GM18858 (cell line): Measurements from ENCODE around the gene TMEM186.
"Not testable (repeated sequence)": the region's sequence is repeated elsewhere in the genome, so short reads cannot be mapped to it uniquely, and the experiment has no call there.

Experiments used
- ATAC-seq: cut with Tn5 transposase; IDR thresholded peaks from one replicate; pipeline ENCODE4 v1.9.1; 2021; ENCODE audit not compliant: unreplicated experiment

The TMEM186 gene

DNA sequence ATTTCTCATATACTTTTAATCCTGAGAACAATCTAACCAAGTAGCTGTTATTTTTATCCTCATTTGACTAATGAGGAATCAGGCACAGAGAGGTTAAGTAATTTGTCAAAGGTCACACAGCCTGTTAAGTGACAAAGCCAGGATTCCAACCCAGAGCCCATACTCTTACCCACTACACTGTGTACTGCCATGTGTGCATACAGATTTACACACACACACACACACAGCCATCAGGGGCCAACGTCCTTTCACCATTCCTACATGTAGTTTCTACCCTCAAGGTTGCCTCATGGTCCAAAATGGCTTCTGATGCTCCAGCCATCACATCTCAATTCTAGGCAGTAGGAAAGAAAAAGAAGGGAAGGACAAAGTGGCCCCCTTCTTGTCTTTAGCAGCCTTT lies 22.1 kb downstream of the TMEM186 start:
- ATAC-seq = no peak

DNA sequence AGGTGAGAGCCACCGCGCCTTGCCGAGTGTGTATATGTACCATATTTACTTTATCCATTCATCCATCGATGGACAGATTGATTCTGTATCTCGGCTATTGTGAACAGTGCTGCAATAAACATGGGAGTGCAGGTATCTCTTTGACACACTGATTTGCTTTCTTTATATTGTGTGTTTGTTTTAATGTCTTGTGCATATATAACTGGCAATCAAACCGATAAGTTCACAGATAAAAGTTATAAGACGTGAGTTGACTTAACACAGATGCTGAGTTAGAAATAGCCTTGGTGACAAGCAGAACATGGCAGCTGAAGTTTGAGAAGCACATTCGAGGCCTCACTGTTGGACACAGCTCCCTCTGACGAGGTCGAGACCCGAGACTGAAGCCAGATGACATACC lies 23.2 kb downstream of the TMEM186 start:
- no peak for ATAC-seq

DNA sequence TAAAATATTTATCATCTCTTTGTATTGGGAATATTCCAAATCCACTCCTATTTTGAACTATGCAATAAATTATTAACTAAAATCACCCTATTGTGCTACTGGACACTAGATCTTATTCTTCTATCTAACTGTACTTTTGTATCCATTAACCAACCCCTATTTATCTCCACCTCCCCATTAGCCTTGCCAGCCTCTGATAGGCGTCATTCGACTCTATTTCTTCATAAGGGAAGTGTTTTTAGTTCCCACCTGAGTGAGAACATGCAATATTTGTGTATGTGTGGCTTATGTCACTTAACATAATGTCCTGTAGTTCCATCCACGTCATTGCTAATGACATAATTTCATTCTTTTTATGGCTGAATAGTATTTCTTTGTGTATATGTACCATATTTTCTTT lies 23.9 kb downstream of the TMEM186 start:
- no peak for ATAC-seq

DNA sequence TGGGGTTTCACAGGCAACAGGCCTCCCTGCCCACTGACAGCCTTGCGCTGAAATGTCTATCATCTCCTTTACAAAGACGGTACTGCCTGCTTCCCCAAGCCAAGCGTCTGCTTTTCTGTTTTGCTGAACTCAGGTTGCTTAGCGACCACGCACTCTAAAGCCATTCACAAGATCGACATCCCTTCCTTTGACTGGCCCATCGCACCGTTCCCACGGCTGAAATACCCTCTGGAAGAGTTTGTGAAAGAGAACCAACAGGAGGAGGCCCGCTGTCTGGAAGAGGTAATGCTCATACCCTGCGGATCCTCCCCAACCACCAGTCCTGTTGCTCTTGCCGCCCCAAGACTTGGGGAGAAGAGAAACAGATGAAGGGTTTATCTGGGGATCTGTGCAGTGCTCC lies 28.7 kb downstream of the TMEM186 start:
- ATAC-seq = no peak

DNA sequence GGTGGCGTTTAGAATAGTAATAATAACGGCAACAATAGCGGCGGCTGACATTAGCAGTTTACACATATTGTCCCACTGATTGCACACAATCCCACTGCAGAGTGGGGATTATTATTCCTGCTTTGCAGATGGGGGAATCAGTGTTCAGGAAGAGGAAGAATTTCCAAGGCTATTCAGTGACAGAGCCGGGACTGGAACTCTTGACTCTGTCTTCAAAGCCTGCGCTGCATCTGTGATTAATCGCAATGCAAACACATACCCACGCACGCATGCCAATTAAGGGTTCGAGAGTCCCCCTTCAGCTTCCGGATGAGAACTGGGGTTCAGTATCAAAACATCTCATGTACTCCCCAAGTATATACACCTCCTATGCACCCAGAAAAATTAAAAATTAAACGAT lies 29.2 kb downstream of the TMEM186 start:
- ATAC-seq = no peak

DNA sequence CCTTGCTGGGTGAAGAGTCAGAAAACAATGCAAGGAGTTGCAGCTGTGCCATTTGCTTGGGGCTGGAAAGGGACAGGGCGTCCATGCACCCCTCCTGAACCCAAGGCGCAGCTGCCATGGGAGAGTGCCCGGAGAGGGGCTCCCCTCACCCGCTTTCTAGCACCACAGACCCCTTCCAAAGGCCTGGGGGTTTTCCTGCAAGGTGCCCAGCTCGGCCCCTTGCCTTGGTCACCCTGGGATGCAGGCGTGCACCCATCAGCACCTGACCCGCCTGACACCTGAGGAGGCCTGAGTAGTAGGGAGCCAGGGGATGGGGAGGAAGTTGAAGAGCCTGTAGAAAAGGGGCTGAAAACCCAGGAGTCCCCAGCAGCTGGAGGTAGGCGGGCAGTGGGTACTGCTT lies 30.3 kb downstream of the TMEM186 start:
- no peak for ATAC-seq

DNA sequence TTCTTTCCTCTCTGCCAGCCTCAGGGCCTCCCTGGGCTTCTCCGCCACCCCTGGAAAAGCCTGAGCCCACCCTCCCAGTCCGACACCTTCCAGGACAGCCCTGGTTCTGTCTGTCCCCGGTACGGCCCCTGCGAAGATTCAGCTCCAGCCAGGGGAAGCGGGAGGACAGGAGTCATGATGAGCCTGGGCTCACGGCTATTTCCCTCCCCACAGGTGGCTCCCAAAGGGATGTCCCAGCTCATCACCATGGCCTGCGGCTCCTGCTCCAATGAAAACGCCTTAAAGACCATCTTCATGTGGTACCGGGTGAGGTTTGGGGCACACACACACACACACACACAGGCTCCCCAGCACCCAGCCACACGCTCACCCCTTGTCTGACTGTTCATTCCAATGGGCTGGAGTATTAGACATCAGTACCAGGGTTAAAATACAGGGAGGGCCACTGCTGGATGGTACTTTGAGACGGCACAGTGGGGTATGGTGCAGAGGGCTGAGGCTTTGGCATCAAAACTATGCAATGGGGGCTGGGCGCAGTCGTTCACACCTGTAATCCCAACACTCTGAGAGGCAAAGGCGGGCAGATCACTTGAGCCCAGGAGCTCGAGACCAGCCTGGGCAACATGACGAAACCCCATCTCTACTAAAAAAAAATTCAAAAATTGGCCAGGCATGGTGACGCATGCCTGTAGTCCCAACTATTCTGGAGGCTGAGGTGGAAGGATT lies 32.8 kb downstream of the TMEM186 start:
- ATAC-seq = no peak

DNA sequence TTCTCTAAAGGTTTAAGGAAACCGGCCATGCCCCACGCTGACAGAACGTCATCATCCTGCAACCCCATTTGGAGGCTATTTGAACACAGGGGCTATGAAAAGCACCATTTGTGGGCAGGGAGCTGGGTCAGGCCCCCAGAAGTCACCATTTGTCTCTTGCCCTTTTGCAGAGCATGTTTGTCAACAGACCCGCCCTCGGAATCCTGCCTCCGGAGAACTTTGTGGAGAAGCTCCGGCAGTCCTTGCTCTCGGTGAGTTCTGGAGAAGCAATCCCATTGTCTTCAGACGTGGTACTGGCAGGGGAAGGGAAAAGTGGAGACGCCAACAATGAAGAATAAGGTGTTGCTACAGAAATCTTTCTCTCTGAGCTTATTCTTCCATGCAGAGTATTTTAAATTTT lies 33.5 kb downstream of the TMEM186 start:
- no peak for ATAC-seq

DNA sequence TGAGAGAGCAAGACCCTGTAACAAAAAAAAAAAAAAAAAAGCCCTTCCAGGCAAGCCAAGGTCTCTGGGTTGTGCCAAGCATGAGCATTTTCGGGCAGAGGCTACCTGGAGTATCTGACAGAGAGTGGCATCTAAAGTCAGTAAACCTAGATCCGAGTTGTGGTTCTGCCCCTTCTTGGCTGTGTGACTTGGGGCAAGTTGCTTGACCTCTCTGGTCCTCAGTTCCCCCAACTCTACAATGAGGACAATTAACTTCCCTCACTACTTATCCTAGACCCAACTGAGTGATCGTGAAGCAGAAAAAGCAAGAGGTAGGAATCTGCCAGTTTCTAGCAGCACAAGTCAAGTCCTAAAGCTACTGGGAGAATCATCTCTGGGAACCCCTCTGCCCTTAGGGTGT lies 34.4 kb downstream of the TMEM186 start:
- ATAC-seq = no peak

DNA sequence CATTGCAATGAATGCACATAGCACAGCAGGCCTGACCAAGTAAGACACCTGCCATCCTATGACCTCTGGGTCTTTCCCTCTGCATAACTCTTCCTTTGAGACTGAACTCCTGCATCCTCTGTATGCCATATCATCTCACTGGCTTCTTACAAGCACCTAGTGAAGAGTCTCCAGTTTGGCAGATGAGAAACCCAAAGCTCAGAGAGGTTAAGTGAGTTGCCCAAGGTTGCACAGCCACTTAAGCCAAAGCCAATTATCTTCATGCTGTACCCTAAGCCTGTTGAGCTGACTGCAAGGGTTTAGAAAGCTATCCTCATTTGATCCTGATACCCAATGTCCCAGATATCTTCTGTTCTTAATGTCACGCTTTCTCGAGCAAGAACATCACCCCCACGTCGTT lies 35.2 kb downstream of the TMEM186 start:
- no peak for ATAC-seq

DNA sequence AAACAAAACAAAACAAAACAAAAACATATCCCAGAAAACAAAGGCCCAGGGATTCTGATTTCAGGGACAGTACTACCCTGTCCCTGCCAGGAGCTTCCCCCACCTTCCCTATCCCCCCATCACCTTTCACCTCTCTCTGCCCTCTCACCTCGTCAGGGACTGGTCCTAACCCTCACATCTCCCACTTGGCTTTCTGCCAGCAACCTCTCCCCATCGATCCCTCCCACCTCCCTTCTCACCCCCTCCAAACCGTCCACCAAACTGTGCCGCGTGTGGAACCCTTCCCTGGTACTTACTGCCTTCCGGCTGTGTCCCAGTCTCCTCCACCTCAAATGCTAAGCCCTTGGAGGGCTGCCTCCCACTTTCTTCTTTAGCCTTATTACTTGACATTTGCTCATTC lies 36.4 kb downstream of the TMEM186 start:
- ATAC-seq = no peak

DNA sequence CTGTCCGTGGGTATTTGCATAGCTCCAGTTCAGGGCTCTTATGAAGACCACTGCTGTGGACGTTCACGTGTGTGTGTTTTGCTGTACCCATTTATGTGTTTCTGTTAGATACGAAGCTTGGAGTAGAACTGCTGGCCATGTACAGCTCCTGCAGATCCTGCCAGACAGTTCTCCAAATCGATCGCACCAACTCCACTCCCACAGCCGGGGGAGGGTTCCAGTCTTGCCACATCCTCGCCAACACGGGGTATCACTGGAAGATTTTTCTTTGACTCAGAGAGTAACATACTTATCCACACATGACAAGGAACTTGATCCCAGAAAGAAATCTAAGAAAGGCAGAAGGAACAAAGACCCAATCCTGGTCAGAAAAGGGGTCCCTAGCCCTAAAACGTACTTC lies 37.4 kb downstream of the TMEM186 start:
- ATAC-seq = no peak

DNA sequence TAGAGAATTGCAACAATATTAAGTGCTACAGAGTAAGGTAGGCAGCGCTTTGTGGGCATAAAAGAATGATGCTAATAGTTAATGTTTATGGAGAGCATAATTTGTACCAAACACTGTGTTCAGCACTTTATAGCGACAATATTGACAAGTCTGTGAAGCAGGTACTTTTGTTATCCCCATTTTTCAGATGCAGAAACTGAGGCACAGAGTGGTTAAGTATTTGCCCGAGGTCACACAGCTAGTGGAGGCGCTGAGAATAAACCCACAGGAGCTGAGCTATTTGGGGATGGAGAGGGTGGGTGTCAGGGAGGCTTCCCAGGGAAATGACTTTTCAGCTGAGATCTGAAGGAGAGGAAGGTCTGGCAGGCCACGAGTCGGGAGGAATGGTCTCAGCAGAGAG lies 39.4 kb downstream of the TMEM186 start:
- ATAC-seq = no peak

DNA sequence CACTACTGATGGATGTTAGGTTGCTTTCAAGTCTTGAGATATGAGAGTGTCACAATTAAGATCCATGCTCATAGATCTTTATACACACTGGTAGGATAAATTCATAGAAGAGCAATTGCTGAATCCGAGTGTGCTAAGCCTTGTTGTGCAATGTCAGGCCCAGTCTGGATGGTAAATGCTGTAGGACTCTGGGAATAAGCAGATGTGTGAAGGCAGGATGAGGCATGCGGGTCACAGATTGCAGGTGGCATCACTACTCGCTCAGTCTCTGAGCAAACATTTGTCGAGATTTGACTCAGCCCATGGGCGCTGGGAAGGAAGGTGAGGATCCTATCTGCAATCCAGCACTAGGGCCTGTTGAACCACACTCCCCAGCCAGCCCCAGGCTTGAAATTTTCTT lies 40.7 kb downstream of the TMEM186 start:
- no peak for ATAC-seq

DNA sequence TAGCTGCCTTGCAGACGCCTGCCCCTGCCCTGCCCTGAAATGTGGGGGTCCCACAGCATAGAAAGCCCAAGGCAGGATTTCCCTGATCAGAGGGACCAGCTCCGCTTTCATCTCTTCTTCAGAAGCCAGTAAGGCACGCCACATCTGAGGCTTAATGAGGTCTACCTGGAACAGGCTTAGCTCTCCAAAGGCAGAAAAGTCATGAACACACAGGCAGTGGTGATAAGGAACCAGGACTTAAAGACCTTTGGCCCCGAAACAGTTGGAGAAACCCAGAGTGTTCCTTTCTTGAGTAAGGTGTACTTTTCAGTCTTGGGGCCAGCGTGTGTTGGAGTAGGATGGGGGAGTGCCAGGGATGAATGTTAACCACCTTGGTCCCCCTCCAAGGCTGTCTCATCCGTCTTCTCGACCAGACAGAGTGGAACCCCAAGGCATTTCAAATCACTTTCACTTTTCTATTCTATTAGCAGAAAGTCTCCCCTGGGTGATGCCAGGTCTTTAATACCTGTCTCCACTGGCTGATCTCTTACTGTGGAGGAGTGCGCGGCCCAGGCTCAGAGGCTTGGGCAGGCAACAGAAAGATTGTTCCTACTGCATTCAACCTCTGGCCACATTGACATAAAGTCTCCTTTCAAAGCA lies 43.9 kb downstream of the TMEM186 start:
- ATAC-seq = no peak

DNA sequence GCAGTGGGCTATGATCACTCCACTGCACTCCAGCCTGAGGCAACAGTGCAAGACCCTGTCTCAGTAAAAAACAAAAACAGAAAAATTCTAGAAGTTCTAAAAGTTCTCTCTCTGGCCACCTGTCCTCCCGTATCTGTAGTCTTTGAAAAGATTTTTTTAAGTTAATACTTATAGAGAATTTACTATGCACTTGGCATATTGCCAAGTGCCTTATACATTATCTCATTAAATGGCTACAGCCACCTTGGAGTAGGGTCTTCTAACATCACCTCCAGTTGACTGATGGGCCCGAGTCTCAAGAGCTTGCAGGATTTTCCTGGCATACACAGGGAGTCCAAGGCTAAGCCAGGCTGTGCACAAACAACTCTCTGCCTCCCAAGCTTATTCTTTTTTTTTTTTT lies 44.7 kb downstream of the TMEM186 start:
- ATAC-seq = no peak

DNA sequence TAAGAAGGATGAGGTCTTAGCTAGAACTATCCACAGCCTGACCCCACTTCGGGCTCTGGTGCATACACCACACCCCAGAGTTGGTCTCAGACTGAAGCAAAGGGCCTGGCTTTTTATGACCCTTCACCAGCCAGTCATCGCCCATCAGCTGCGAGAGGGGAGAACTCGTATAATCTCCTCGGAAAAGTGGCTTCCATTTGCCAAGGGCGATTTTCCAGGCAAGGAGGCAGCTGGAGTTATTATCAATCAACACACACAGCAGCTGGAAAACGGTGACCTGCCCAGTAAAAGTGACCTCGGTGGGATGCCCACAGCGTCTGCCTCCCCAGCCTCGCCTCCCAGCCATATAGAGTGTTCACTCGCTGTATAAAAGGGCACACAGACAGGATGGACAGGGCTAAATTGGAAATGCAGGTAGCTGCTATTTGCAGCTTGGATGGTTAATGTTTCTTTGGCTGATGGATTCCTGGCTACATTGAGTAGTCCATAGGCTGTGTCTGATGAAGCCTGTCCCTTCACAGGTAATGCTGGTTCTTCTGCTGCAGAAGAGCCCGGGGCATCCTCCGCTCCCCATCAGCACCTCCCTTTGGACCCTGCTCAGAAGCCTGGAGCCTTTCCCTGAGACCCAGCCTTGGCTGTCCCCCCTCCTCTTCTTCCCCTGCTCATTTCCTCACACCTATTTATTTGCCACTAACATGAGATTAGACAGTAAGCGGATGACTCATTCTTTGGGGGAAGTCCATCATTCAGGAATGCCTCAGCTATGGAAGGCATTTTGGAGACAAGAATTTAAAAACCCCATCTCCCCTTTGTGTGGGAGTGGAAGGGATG lies 45.7 kb downstream of the TMEM186 start:
- no peak for ATAC-seq

DNA sequence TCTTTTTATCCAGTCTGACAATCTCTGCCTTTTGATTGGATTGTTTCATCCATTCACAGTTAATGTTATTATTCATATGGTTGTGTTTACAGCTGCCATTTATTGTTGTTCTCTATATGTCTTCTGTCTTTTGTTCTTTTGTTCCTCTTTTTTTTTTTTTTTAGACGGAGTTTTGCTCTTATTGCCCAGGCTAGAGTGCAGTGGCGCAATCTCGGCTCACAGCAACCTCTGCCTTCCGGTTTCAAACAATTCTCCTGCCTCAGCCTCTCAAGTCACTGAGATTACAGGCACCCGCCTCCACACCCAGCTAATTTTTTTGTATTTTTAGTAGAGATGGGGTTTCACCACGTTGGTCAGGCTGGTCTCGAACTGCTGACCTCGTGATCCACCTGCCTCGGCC lies 48.5 kb downstream of the TMEM186 start:
- ATAC-seq = not testable (repeated sequence)
